Peyer's patch (tissue), 4 donors: ENCODE measurements around the gene PLEKHO1. TPM values are rescaled to one million over a fixed set of nuclear protein-coding genes. Genes with fewer than 3 reads are reported as not detected.

Source experiments
- DNase-seq, 3 donors: peaks; one replicate each; pipeline ENCODE4 v3.0.0-alpha.2; 2017 to 2019
- H3K27ac ChIP-seq, 4 donors: fragments of 200-600 bp; sonication (generic); one replicate each; pipeline ENCODE4 v1.5.1; 2016 to 2019
- H3K27me3 ChIP-seq, 2 donors: fragments of 200-600 bp; sonication (generic); one replicate each; pipeline ENCODE4 v1.5.1; 2019
- H3K36me3 ChIP-seq, 3 donors: fragments of 200-600 bp; sonication (generic); one replicate each; pipeline ENCODE4 v1.5.1; 2016 to 2019
- H3K4me1 ChIP-seq, 4 donors: fragments of 200-600 bp; sonication (generic); one replicate each; pipeline ENCODE4 v1.5.1; 2016 to 2019
- H3K4me3 ChIP-seq, 4 donors: fragments of 200-600 bp; sonication (generic); 1 replicate in 3 of 4; 2 replicates in 1 of 4; pipeline ENCODE4 v1.5.1; 2016 to 2019; ENCODE audit warnings: mild to moderate bottlenecking in 1 of 4
- H3K9me3 ChIP-seq, 4 donors: fragments of 200-600 bp; sonication (generic); one replicate each; pipeline ENCODE4 v1.5.1; 2016 to 2019; ENCODE audit warnings: mild to moderate bottlenecking in 1 of 4
- POLR2A ChIP-seq, 2 donors: fragments of 450-650 bp; IDR thresholded peaks; one replicate each; pipeline ENCODE4 v1.5.1; 2017; ENCODE audit warnings: antibody characterized with exemption in 2 of 2, mild to moderate bottlenecking in 2 of 2, moderate library complexity in 2 of 2
- total RNA-seq, 4 donors: library from RNA; depleted of rRNA; stranded (reverse); fragments of >200 nt; gene quantifications; one replicate each; pipeline ENCODE4 v1.1.0, GENCODE V29; 2016
- TF ChIP-seq, protein P1 (sequence below), 6 experiments: fragments of 450-650 bp in 4 of 6; fragments of 200-600 bp in 2 of 6; sonication (generic) in 1 of 6; IDR thresholded peaks; one replicate each; pipeline ENCODE4 v1.5.1; 2017 to 2019; ENCODE audit warnings: antibody characterized with exemption in 6 of 6, mild to moderate bottlenecking in 3 of 6, moderate library complexity in 1 of 6

Gene PLEKHO1, protein sequence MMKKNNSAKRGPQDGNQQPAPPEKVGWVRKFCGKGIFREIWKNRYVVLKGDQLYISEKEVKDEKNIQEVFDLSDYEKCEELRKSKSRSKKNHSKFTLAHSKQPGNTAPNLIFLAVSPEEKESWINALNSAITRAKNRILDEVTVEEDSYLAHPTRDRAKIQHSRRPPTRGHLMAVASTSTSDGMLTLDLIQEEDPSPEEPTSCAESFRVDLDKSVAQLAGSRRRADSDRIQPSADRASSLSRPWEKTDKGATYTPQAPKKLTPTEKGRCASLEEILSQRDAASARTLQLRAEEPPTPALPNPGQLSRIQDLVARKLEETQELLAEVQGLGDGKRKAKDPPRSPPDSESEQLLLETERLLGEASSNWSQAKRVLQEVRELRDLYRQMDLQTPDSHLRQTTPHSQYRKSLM
- 100 to 1,000 TPM in 1 of 4 donors, 10 to 100 TPM in 3; 12.6 to 106 (median 29.6) TPM for total RNA-seq

DNA sequence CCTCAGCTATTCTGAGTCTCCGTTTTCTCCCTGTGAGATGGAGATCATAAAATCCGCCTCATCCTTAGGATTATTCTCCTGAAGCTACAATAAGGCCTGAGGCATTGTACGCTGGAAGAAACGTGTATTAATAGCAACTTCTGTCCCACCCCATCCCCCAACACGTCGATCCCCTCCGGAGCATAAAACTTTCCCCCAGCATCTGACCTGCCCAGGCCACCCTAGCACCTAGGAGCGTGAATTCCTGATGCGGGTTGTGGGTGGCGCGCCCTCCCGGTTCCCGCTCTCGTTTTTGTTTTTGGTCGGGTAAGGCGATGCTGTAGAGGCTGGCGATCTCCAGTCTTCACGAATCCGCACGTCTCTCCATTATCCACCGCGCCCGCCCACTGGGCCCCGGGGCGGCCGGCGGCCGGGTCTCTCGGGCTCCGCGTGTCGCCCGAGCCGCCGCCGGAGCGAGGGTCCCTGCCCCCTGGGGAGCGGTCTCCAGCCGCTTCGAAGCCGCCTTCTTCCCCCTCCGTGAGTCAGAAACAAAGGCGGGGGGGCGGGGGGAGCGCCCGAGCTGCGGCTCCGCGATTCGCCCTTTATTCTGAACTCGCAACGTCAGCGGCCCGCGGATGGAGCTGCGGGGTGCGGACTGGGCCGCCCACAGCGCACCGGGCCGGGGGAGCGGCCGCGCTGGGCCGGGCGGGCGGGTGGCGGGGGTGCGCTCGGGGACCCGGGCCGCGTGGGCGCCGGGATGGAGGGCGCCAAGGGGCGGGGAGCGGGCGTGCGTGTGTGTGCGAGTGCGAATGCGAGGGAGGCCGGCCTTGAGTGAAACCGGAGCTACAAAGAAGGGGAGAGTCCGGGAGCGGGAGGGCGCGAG lies at the start of gene PLEKHO1:
Gene PLEKHO1 (plus strand): TSS at position 646 of the 862 bp plus-strand sequence. CDS start 342 bp downstream, outside the sequence.
- H3K4me3 ChIP-seq: peak within 1 kb of the TSS; percentile 62 to 91 (median 82)
- H3K27me3 ChIP-seq: no peaks in the 10 kb centered on the region
- H3K9me3 ChIP-seq: no peaks in the 10 kb centered on the region
- H3K36me3 ChIP-seq: peaks cover 0 to 5% (median 0%) of the 10 kb centered on the region in 3 donors
- DNase-seq: peak; percentile 82 to 96 (median 92)
- peaks cover 0 to 19% (median 6%) of the 10 kb centered on the region in 4 donors for H3K4me1 ChIP-seq
- peak in 1 of 2 donors; percentile 54 for TF ChIP-seq POLR2A (IDR thresholded peaks at IDR 0.05)
- TF ChIP-seq, protein P1, sequence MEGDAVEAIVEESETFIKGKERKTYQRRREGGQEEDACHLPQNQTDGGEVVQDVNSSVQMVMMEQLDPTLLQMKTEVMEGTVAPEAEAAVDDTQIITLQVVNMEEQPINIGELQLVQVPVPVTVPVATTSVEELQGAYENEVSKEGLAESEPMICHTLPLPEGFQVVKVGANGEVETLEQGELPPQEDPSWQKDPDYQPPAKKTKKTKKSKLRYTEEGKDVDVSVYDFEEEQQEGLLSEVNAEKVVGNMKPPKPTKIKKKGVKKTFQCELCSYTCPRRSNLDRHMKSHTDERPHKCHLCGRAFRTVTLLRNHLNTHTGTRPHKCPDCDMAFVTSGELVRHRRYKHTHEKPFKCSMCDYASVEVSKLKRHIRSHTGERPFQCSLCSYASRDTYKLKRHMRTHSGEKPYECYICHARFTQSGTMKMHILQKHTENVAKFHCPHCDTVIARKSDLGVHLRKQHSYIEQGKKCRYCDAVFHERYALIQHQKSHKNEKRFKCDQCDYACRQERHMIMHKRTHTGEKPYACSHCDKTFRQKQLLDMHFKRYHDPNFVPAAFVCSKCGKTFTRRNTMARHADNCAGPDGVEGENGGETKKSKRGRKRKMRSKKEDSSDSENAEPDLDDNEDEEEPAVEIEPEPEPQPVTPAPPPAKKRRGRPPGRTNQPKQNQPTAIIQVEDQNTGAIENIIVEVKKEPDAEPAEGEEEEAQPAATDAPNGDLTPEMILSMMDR (IDR thresholded peaks at IDR 0.05): no peak
- H3K27ac ChIP-seq: peak within 1 kb of the TSS; percentile 93 to 97 (median 96)

DNA sequence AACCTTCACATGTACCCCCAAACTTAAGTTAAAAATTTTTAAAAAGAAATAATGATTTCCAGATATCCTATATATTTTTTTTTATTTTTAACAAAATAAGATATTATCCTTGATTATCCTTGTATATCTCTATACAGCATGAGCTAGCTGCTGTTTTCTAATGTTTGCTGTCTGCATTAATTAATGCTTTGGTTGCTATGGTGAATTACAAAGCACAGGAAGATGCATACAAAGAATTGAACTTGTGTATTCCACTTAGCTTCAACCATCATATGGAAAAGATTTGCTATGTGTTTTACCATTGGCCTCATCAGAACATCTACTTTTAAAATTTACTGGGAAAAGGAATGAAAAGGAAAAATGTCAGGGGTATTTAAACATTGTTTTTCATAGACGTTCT lies 46.7 kb upstream of the PLEKHO1 start:
- Histone ChIP-seq H3K9me3 (no peaks in the 10 kb centered on the region), H3K4me3 (no peak overlapping the region), H3K36me3 (peaks cover 0 to 25% (median 0%) of the 10 kb centered on the region in 3 donors), H3K4me1 (no peaks in the 10 kb centered on the region), H3K27me3 (no peaks in the 10 kb centered on the region), H3K27ac (no peak overlapping the region)
- DNase-seq: no peak
- TF ChIP-seq, protein P1 (IDR thresholded peaks at IDR 0.05): no peak
- TF ChIP-seq POLR2A (IDR thresholded peaks at IDR 0.05): no peak

DNA sequence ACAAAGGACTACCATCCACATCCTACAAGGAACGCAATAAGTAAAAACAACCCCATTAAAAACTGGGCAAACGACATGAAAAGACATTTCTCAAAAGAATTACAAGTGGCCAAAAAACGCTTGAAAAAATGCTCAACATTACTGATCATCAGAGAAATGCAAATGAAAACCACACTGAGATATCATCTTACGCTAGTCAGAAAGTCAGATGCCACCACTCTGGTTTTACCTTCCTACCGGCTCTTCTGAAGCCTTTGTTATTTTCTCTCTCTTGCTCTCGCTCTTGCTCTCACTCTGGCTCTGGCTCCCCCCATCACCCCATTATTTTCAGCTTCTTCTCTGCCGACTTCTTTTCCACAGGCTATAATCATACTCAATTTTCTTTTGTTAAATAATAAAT lies 43.4 kb upstream of the PLEKHO1 start:
- no peak overlapping the region for H3K27ac ChIP-seq
- no peaks in the 10 kb centered on the region for H3K4me1 ChIP-seq
- H3K36me3 ChIP-seq: no peaks in the 10 kb centered on the region
- TF ChIP-seq POLR2A (IDR thresholded peaks at IDR 0.05): no peak
- TF ChIP-seq, protein P1 (IDR thresholded peaks at IDR 0.05): no peak
- no peak overlapping the region for H3K4me3 ChIP-seq
- DNase-seq: no peak
- no peaks in the 10 kb centered on the region for H3K9me3 ChIP-seq
- no peaks in the 10 kb centered on the region for H3K27me3 ChIP-seq

DNA sequence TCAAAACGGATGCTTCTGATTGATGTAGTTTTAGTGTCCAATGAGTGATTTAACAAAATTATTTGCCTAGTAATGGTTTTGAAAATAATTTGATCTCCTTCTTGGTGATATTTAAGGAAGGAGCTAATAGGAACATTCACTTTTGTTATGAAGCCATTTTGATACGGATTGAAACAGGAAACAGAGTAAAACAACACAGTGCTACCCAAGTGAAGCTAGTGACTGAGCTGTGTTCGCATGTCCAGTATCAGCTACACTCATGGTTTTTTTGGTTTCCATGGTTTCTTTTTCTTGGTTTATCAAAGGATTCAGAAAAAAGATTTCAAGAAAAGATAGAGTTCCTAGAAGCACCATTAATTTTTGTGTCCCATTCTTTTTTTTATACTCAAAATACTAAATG lies 40.1 kb upstream of the PLEKHO1 start:
- Histone ChIP-seq H3K4me1 (no peaks in the 10 kb centered on the region), H3K4me3 (no peak overlapping the region), H3K27me3 (no peaks in the 10 kb centered on the region), H3K36me3 (no peaks in the 10 kb centered on the region), H3K9me3 (no peaks in the 10 kb centered on the region), H3K27ac (peak overlapping the region in 3 of 4 donors; percentile 41 to 63 (median 55))
- DNase-seq: no peak
- no peak for TF ChIP-seq POLR2A (IDR thresholded peaks at IDR 0.05)
- TF ChIP-seq, protein P1 (IDR thresholded peaks at IDR 0.05): no peak

DNA sequence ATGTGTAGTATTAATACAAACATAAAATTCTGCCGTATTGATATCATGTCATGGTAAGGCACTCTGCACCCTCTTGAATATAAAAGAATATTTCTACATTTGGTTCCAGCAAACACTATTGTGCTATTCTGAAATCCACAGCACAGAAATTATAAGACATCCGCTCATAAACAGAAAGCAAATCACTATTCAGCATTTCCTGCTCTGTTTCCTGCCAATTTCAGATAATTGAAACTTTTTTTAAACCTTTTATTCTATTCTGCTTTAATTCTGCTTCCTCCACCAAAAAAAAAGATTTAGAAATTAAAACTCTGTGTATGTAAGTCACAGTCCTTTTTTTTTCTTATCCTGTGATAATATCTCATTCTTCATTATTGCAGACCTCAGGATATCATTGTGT lies 39.6 kb upstream of the PLEKHO1 start:
- TF ChIP-seq, protein P1 (IDR thresholded peaks at IDR 0.05): no peak
- TF ChIP-seq POLR2A (IDR thresholded peaks at IDR 0.05): no peak
- Histone ChIP-seq H3K27me3 (no peaks in the 10 kb centered on the region), H3K9me3 (no peaks in the 10 kb centered on the region), H3K4me3 (no peak overlapping the region), H3K36me3 (no peaks in the 10 kb centered on the region), H3K27ac (peak overlapping the region in 3 of 4 donors; percentile 41 to 63 (median 55)), H3K4me1 (no peaks in the 10 kb centered on the region)
- DNase-seq: no peak
